Measurements from ENCODE around the gene TARS3.
"Not testable (repeated sequence)": the region's sequence is repeated elsewhere in the genome, so short reads cannot be mapped to it uniquely, and the experiment has no call there.

Gene TARS3

DNA sequence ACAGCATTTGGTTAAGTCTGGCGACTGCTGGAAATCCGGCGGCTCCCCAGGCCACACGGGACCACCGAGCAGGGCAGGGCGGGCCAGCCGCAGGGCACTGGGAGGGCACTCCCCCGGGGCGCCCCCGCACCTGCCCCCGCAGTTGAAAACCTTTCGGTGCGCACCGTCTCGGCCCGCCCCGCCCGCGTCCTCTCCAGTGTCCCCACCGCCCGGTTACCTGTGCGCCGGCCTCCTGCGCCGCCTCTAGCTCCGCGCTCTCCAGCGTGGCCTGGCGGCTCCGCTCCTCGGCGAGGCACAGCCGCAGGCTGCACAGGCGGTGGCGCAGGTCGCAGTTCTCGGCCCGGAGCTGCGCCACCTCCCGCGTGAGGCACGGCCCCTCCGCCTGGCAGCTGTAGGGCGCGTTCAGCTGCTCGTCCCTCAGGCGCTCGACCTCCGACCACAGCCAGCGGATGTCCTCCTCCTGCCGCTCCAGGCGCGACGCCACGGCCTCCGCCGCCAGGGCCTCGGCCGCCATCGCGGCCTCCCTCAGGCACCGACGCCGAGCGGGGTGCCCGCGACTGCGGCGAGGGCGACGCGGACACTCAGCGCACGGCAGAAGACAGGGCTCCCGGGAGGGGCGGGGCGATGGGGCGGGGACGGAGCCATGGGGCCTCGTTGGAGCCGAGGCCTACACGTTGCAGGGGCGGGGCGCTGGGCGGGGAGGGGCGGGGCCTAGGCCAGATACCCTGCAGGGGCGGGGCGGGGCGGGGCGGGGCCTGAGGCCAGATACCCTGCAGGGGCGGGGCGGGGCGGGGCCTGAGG is at the start of gene TARS3:
Gene TARS3 (minus strand): TSS at position 600 of the 801 bp plus-strand sequence. CDS start 86 bp downstream, at position 514.
- peak; percentile 93 to 94 for DNase-seq (ENCODE audit: low read depth in 2 of 2)

DNA sequence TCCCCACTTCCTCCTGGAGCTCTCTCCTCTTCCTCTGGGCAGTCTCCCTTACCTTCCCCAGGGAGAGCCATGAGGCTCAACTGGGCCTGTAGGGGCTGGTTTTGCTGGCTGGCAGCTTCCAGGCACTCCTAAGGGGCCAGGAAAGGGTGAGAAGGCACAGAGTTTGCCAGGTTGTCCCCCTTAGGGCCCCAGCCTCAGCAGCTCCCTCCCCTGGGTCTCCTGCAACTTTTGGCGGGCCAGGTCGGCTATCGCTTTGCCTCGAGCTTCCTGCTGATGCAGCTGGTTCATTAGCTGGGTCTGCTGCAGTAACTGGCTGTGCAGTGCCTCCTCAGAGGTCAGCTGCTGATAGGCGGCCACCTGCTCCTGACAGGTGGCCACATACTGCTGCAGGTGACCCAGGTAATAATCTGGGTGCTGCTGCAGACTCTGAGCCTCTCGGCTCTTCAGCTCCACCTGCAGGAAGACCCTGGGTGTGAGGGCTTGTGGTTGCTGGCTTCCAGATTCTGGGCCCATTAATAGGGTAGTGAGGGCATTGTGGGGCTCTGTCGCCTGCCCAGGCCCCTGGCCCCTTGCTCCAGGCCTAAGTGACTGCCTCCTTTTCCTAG is 49.3 kb upstream of the TARS3 start:
- no peak for DNase-seq (ENCODE audit: low read depth in 2 of 2)

DNA sequence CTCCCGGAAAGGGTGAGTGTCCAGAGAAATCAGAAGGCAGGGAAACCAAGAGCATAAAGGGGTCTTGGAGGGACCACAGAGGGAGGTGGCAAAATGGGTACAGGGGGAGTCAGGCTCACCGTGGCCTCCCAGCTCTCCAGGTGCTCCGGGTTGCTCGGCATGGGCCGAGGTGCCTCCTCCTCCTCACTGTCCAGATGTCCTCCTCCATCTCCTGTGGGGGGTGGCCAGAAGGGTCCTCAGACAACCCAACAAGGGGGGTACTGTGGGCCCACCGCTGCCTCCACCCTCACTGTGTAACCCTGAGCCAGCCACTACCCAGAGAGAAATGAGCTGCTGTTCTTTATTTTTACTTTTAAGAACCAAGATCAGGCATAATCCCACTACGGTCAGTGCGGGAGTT is 48.6 kb upstream of the TARS3 start:
- DNase-seq (ENCODE audit: low read depth in 2 of 2) = no peak

DNA sequence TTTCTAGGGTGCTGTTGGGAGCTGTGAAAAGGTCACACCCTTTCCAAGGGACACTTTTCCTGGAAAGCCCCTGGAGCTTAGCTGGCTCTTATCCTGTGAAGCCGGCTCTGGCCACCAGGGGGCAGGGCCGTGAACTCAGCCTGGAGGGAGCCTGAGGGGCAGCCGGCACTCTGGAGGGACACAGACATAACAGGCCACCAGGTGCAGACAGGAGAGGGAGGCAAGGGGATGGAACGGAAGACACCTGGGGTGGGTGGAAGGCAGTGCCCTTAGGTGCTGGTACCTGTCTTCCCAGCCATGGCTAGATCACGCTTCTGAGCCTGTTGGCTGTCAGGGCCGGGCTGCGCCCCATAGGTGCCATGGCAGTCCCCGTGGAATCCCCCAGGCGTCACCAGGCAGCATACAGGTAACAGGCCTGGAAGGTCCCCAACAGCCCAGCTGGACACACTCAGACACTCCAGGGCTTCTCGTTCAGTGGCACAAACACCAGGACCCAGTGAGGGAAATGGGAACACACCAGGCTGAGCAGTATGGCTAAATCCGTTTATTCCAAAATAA is 42.9 kb upstream of the TARS3 start:
- DNase-seq (ENCODE audit: low read depth in 2 of 2) = not testable (repeated sequence)

DNA sequence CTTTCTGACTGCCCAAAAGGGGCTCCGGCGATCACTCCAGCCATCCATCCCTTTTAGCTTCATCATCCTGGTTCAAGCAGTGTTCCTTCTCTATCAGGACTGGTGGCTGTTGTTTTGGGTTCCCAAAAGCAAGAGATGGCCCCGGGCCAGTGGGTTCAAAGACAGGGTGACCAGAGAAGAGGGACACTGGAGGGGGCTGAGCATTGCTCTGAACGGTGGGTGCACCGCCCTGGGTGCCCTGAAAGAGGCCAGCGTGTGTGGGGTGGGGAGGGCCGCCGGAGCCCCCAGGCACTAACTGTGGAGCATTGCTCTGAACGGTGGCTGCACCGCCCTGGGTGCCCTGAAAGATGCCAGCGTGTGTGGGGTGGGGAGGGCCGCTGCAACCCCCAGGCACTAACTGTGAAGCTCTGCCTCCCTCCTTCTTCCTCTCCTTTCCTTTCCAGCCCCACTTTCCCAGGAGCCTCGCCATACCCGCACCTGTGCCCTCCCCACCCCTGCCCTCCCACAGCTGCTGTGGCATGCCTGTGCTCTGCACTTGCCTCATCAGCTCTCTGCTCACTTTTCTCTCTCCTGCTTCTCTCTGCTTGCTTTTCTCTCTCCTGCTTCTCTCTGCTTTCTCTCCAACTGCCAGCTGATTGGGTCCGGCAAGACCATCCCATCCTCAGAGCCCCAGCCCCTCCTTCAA is 41.6 kb upstream of the TARS3 start:
- no peak for DNase-seq (ENCODE audit: low read depth in 2 of 2)

DNA sequence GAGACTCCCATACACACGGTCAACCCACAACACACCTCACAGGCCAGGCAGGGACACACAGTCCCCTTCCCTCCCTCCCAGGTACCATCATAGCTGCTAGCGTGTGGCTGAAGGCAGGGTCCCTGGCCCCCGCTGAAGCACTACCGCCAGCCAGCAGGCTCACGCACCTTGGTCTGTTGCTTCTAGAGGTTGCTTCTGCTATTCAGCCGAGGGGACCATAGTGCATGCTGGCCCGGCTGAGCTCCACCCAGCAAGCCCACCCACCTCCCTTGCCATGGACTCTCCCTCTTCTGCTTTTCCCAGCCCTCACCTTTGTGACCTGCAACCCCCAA is 41.0 kb upstream of the TARS3 start:
- DNase-seq (ENCODE audit: low read depth in 2 of 2) = not testable (repeated sequence)

DNA sequence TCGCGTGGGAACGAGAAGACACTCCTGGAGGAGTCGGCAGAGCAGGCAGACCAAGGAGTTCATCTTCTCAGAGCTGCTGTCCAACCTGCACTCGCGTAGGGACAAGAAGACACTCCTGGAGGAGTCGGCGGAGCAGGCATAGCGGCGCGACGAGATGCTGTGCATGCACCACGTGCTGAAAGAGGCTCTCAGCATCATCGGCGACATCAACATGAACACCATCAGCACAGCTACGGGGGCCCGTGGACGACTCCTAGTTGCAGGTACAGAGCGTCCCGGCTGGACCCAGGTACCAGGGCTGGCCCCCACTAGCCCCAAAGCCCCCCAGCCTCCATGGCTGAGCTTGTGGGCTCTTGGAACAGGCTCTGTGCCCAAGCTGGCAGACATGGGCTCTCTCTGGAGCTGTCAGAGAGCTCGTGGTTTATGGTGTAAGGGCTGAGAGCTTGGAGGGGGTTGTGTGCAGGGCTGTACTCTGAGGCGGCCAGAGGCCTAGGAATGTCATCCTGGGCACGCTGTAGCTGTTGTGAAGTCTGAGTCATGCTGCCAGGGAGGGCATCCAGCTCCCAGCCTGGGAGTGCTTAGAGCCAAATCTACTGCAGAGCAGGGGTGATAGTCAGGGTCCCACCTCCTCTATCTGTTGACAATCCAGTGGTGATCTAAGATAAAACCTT is 40.5 kb upstream of the TARS3 start:
- DNase-seq (ENCODE audit: low read depth in 2 of 2) = not testable (repeated sequence)

DNA sequence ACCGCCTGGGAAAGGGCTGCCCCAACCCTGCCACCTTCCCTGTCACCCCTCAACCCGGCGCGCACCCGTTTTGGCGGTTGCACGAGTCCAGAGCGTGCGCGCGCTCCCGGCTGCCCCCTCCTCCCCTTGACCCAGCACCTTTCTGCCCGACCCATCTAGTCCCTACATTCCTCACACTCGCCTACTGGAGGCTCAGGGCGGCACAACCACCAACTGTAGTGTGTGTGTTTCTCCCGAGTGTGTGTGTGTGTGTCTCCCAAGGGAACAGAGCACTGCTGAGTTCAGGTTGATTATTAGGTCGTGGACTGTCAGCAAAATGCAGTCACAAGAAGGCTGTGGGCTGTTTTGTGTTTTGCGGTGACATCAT is 22.4 kb upstream of the TARS3 start:
- not testable (repeated sequence) for DNase-seq (ENCODE audit: low read depth in 2 of 2)

DNA sequence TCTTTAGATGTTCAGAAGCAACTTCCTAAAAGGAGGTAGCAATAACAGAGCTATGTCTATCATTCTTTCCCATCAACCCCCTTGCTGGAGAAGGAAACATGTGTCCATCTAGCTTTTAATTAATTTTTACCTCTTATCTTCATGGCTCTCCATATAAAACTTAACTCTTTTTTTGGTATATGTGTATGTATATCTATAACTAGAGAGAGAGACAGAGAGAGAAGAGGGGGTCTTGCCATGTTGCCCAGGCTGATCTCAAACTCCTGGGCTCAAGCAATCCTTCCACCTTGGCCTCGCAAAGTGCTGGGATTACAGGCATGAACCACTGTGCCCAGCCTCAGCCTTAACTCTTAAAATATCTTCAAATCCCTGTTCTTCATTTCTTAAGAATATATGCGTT is 10.6 kb upstream of the TARS3 start:
- not testable (repeated sequence) for DNase-seq (ENCODE audit: low read depth in 2 of 2)

DNA sequence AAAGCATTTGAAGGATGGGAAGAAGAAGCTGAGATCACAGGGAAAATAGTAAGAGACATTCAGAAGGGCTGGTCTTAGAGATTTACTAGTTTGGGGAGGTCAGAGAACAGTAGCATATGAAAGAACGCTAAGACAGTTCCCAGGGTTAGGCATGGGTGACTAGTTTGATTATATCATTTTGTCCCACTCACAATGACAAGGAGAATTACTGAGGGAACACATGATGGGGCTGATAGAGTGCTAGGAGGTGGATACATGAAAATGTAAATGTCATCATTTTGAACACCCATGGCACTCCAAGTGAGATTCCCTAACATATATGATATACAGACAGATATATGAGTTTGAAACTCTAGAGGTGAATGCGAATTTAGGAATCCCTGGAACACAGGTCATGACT is 9.3 kb upstream of the TARS3 start:
- no peak for DNase-seq (ENCODE audit: low read depth in 2 of 2)

DNA sequence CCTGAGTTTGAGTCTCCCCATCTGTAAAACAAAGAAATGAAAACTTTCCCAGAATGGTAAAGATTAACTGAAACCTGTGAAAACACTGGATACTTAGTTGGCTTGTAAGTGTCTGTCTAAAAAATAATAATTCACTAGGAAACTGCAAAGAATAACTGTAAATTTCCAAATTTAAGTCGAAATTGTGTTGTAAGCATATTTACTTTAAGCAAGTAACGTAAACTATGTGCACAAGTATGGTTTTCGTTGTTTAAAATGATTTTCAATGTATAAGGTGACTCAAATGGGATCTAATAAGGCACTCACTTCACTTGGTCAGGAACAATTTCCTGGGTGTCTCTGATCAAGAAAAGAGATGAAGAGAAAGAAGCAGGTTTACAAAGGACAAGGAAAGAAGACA is 8.5 kb upstream of the TARS3 start:
- no peak for DNase-seq (ENCODE audit: low read depth in 2 of 2)

DNA sequence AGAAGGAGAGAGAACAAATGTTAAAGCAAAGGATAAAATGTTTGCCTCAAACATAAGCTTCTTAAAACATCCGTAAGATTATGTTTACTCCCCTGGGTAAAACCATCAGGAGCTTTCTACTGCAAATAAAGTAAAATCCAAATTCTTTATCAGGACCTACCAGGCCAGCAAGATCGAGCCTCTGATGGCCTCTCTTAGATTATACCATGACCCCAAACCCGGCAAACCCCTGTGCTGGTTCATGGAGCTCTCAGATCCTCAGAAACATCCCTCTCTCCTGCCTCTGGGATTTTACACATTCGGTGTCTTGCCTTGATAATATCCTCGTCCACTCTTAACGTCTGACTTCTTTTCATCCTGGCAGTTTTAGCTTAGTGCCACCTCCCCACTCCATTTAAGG is 7.5 kb upstream of the TARS3 start:
- no peak for DNase-seq (ENCODE audit: low read depth in 2 of 2)

DNA sequence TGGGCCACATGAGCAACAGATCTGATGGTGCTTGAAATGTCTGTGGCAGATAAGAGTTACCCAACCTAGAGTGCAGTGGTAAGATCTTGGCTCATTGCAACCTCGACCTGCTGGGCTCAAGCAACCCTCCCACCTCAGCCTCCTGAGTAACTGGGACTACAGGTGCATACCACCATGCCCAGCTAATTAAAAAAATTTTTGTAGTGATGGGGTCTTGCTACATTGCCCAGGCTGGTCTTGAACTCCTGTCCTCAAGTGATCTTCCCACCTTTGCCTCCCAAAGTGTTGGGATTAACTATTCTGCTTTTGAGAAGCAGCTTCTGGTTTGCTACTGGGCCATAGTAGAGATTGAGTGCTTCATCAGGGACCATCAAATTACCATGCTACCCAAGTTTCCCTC is 2.9 kb upstream of the TARS3 start:
- DNase-seq (ENCODE audit: low read depth in 2 of 2) = no peak

DNA sequence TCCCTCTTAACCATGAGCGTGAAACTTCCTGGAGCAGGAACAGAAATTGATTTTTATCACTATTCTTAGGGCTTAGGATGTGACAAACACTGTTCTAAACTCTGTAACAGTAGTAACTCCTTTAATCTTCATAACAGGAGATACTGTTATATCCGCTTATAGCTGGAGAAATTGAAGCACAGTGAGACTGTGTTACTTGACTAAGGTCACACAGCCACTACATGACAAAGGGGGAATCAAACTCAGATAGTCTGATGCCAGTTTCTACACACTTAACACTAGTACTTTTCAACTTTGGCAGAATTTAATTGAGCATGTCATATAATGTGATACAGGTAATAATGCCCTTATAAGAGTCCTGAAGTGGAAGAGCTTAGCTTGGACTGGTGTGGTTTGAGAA is 800 bp upstream of the TARS3 start:
- DNase-seq (ENCODE audit: low read depth in 2 of 2) = no peak

DNA sequence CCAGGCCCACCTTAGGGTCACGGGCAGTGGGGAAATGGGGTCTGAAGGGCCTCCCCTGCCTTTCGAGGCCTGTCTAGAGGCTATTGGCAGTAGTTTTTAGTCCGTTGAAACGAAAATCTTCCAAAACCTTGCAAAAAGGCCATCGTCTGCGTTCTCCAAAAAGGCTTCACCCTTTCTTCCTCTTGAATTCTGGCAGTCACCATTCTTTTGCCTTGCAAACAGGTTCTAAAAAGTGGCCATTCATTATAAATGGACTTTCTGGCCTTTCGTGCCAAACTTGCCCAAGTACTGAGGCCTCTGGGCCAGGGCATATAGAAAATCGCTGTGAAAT is 367 bp upstream of the TARS3 start:
- DNase-seq (ENCODE audit: low read depth in 2 of 2) = no peak

DNA sequence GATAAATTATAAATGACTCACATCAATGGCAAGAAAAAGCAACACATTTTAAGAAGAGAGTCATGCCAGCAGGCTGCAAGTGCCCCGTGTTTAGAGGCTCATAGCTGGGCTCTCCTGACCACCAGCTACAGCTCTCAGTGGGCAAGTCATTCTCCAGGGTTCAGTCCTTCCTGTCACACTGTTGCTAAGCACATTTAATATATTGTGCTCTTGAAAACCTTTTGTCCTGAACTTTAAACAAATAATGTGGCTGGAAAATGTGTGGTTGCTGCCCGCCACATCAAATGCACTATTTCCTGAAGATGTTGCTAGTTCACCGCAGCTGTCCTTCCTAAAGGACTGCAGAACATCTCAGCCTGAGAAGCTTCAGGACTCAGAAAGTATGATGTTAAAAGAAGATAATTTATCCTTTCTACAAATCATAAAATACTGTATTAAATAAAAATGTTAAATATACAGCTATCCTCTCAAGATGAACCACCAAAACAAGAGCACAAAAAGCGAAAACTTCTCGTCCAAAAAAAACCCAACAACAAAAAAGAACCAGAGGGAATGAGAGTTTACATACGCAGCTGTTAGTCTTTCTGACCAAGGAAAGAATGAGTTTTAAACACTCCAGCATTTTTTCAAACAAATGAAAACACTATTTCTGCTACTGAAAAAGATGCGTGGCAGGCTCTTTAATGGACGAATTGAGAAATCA is 951 bp downstream of the TARS3 start:
- peak in 1 of 2 donors; percentile 9 for DNase-seq (ENCODE audit: low read depth in 2 of 2)

DNA sequence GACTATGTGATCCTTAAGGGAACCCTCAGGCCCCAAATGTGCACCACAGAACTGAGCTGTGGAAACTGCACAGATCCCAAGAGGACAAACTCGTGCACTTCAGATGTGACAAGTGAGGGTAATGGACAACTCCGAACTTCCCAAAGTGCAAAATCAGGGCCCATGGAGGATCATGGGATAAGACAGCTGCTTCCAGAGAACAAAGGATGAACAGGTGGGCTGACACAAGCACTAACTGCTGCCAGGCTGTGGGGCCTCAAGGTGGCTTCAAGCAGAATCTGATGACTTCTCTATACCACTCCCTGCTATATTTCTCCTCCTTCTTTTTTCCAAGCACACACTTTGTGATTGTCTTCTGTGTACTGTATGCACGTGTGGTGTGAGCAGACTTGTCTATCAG is 5.4 kb downstream of the TARS3 start:
- no peak for DNase-seq (ENCODE audit: low read depth in 2 of 2)

DNA sequence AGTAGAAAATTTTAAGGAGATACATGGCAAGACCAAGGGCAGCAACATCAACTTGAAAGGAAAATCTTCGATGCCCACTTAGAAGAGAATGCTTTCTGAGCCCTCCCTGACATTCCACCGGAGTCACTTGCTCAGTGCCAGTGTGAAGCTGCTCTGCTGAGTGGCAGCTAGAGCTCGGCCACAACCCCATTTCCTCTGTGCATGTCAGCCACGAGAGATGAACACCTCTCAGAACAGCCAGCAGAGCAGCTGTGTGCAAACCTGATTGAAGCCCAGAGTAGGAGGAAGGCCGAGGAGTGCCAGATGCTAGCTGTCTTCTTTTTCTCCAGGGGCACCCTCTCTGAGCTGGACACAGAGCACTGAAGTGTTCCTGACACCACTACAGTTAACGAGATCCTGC is 12.2 kb downstream of the TARS3 start:
- DNase-seq (ENCODE audit: low read depth in 2 of 2) = no peak

DNA sequence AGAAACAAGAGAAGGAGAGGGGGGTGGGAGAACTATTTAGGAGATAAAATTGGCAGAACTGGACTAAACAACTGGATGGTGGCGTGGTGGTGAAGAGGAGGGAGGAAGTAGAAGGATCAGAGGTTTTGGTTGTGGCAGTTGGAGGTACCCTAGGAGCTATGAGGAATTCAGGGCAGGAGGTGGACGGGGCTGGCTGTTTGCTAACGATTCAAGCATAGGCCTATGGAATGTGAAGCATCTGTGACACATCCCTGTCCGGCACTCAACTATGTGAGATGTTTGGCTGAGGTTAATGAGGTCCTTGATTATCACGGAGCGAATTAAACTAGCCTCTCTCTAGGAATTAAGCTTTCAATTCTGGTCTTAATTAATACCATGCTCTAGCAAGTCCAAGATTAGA is 13.5 kb downstream of the TARS3 start:
- no peak for DNase-seq (ENCODE audit: low read depth in 2 of 2)

DNA sequence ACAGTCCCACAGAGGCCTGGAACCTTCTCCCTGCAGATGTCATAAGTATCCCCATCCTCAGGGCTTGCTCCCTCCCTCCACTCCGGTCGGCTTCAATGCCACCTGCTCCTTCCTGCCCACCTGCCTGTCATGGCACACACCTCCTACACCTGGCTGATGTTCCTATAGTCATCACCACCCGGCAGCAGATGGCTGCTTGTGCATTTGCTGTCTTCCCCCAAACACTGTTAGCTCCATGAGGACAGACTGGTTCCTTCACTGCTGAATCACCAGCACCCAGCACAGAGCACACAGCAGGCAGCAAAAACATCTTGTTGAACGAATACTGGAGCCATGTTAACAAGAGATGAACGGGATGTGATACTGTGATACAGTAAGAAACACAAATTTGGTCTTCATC is 14.8 kb downstream of the TARS3 start:
- no peak for DNase-seq (ENCODE audit: low read depth in 2 of 2)

DNA sequence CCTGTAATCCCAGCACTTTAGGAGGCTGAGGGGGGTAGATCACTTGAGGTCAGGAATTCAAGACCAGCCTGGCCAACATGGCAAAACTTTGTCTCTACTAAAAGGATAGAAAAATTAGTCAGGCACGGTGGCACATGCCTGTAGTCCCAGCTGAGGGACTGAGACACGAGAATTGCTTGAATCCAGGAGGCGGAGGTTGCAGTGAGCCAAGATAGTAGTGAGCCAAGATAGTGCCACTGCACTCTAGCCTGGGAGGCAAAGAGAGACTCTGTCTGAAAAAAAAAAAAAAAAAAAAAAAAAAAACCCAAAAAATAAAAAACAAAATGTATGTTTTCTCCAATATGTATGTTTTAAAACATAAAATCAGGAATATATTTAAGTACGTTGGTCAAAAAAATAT is 16.3 kb downstream of the TARS3 start:
- DNase-seq (ENCODE audit: low read depth in 2 of 2) = no peak

DNA sequence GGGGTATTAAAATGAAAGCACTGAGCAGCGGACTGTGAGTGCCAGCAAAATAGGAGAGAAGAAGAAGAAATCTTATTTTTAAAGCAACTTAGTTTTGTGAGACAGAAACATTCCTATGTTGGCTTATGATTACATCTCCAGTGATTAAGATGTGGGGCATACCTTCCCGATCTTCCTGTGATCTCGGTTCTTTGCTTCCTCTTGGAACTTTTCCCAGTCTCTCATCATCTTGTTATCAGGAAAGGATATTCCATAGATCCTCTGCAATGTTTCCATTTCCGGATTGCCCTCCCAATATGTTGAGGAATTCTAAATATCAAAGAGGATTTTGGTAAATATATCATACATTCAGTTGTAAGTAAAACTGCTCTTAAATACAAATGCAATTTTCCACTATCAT is 22.2 kb downstream of the TARS3 start:
- no peak for DNase-seq (ENCODE audit: low read depth in 2 of 2)

All from stimulated activated CD8-positive, alpha-beta memory T cell treated with anti-CD3 and anti-CD28 coated beads, Interleukin-7, amount 100 ng/mL, for 1 hour (primary cell).